Stimulated activated CD4-positive, alpha-beta T cell treated with anti-CD3 and anti-CD28 coated beads, Interleukin-1b, Interleukin-23, amount 100 ng/mL, for 1 hour (primary cell): ENCODE data around the gene SNX7.

Source experiments
- DNase-seq, 2 donors: peaks; one replicate each; pipeline ENCODE4 v3.0.0-alpha.2; 2020; ENCODE audit warnings: low read depth in 2 of 2

Gene SNX7

DNA sequence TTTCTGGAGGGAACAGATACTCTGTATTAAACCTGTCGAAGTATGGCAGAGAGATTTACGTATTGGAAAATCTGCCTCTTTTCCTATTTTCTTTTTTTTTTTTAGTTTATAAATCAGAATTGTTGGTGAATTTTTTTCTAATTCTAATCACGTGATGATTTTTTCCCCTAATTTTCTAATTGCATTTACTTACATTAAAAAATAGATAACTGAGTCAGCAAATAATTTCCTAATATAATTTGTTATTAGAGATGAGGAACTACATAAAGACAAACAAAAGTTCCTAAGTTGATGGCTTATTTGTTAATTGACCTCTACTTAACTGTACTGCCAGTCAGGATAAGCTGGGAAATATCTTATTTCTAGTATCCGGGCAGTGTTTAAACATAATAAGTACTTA, 34.6 kb downstream of the SNX7 start:
- no peak for DNase-seq

DNA sequence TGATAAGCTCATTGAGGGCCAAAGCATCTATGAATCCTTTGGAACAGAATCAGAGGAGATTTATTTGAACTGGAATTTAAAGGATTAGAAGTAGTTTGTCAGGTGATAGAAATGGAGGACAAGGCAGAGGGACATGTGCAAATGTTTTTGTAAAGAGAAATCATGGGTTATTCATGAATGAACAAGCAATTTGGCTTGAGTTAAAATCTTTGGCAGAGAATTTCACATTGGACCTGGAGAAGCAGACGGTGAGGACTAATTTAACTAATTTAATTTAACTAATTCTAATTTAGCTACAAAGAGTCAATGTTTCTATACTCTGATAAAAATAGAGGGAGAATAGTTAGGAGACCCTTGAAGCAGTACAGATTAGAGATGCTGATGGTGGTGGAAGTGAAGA, 36.3 kb downstream of the SNX7 start:
- no peak for DNase-seq

DNA sequence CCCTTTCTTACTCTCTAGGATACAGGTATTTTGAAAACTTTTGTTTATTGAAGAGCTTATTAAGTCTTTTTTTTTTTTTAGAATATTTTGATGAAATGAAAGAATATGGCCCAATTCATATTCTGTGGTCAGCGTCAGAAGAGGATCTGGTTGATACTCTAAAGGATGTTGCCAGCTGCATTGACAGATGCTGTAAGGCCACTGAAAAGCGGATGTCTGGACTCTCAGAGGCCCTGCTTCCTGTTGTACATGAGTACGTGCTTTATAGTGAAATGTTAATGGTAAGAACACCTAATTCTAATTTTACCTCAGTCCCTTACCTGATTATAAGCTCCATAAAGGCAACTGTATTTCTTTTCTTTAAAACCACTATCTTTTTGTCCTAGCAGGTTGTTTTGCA, 37.1 kb downstream of the SNX7 start:
- DNase-seq = no peak

GRCh38 chr1:98700228-98700627, 38.7 kb downstream of the SNX7 start:
- no peak for DNase-seq

DNA sequence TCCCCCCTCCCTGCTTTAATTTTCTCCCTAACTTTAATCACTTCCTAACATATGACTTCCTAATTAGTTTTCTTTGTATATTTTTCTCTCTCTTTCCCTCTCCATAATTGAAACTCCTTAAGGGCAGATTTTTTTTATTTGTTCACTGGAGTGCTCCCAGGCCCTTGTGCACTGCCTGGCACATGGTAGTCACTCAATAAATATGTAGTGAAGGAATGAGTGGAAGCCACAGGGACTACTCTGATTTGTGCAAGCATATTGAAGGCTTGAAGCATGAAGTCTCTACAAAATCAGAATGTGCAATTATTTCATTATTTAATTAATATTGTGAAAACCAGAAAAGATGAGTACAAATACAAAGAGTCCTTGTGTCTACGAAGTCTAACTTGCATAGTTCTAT, 41.5 kb downstream of the SNX7 start:
- no peak for DNase-seq

DNA sequence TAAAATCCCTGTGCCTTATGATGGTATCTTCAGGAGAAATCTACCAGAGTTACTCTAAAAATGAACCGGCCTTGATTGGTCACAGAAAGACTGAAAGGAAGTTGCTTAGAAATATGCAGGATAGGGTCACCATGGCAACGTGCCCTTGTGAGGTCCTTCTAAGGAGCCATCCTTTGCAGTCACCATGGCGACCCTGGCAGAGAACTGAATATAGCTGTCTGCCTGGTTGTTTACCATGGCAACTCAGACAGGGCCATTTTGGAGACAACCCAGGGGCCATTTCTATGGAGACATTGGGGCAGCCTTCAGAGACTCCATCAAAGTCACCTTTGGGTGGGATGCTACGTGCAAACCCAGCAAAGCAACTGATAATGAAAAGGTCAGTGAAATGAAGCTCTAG, 43.0 kb downstream of the SNX7 start:
- no peak for DNase-seq

GRCh38 chr1:98704971-98705370, 43.5 kb downstream of the SNX7 start:
- DNase-seq = no peak

- no peak for DNase-seq
These were observed 44.1 kb downstream of the SNX7 start for GRCh38 chr1:98705591-98705990.

DNA sequence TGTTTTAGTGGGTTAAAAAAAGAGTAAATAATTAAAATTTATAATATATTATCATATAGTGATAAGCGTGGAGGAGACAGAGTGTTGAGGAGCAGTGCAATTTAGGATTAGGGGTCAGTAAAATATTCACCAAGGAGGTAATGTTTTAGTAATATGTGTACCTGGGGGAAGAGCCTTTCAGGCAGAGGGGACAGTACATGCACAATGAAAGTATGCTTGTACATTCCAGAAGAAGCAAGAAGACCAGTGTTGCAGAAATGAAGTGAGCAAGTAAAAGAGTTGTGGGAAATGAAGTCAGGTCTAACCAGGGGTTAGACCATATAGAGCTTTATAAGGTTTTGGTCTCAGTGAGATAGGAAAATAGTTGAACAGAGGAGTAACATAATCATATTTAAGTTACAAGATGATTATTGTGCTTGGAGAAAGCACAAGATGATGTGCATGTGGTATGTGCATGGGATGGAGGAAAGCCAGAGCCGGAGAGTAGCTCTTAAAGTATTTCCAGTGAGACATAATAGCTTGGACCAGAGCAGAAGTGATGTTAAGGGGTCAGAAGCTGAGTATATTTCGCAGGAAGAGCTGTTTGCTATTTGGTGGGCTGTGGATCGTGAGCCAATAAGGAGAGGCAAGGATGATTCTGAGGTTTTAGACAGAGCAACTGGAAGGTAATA, 44.8 kb downstream of the SNX7 start:
- DNase-seq = no peak

GRCh38 chr1:98707556-98707955, 46.0 kb downstream of the SNX7 start:
- no peak for DNase-seq

GRCh38 chr1:98709906-98710305, 48.4 kb downstream of the SNX7 start:
- no peak for DNase-seq

DNA sequence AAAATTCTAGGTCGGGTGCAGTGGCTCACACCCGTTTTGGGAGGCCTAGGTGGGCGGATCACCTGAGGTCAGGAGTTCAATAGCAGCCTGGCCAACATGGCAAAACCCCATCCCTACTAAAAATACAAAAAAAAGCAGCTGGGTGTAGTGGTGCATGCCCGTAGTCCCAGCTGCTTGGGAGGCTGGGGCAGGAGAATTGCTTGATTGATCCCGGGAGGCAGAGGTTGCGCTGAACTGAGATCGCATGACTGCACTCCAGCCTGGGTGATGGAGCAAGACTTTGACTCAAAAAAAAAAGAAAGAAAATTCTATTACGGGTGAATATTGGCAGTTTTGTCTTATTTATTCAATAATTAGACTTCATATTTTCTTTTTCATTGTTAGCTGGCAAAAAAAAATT, 62.1 kb downstream of the SNX7 start:
- DNase-seq = no peak

DNA sequence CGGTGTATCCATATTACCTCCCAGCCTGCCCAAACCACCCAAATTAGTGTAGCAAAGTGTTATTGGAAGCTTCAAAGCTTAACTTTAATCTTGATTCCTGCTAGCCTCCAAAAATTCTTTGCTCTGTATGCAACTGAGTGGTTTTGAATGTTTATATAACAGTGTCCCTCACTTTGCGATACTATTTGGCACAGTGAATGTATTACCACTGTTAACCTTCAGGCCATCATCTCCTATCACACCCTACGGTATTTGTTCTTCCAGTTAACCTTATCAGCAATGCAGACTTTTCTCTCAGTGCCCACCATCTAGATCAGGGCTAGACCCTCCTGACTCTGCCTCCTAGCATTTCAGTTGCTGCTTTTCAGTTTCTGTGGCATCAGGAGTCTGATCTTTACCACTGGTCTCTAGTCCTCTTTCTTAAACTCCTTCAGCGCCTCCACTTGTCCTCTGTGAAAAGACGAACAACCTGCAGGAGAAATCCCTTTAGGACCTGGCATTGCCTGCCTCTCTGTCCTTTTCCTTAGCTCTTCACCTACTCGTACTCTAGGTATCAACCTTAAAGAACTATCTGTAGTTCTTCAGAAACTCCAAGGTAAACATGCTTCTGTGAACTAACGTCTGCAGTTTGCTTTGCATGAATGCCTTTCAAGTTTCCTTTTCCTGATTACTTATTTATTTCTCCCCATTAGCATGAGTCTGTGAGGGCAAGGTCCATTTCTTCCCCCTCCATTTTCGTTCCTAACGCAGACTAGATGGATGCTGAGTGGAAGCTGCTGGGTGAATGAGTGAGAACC, 71.7 kb downstream of the SNX7 start:
- DNase-seq = no peak

- DNase-seq = no peak
These were observed 72.2 kb downstream of the SNX7 start for GRCh38 chr1:98733782-98734112.

DNA sequence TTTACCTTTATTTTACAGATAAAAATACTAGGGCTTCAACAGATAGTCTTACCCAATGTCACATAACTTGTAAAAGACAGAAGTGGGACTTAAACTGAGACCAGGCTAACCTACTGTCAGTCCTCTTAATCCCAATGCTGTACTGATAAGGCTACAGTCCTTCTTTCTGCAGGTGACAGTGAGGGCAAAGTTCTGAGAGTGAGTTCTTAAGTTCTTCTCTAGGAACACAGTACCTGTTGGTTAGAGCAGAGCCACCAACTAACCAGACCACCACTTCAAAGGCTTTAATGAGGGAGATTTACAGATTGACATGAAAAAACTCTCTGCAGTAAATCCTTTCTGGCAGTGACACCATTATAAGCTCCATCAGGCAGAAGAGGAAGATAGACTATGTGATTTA, 74.2 kb downstream of the SNX7 start:
- DNase-seq = no peak

DNA sequence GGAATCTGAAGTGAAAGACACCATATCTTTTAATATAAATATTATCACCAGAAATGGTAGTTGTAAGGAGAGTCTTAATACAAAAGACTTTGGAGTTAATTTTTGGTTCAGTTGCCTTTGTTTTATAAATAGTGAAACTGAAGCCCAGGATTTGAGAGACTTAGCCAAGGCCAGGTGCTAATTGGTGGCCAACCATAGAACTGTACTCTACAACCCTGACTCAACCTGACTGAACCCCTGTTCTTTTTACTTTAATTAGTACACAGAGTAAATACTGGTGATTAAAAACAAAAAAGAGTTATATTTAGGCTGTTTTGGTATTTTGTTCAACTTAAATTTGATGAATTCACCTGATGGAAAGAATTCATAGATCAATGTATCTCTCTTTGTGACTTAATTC, 76.3 kb downstream of the SNX7 start:
- DNase-seq = no peak

- DNase-seq = no peak
These were observed 78.2 kb downstream of the SNX7 start for GRCh38 chr1:98739762-98740161.

DNA sequence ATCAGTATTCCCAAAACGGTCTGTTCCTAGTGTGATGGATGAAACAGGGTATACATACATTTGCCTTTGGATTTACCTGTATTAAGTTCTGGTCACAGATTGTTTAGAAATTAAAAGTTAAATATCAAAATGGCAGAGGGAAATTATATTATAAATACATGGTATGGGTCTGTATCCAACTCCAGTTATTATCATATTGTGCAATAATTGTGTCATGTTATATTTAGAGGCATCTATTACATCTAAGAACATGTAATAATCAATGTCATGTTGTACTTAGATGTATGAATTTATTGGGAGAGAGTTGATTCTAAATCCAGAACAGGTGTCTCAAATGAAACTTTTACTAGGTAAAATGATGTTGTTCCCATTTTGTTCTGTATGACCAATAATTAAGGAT, 79.6 kb downstream of the SNX7 start:
- no peak for DNase-seq

GRCh38 chr1:98749152-98749756, 87.7 kb downstream of the SNX7 start:
- DNase-seq = no peak

DNA sequence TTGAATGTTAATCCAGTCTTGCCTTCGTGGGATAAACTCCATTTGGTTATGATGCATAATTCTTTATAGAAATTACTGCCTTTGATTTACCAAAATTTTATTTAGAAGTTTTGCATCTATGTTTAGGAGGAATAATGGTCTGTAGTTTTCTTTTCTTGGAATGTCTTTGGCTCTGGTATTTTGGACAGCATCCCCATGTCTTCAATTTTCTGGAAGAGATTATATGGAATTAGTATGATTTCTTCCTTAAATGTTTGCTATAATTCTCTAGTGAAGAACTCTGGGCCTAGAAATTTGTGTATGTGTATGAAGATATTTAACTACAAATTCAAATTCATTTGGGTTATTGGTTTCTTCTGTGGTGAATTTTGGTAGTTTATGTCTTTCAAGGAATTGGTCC, 92.7 kb downstream of the SNX7 start:
- DNase-seq = no peak

DNA sequence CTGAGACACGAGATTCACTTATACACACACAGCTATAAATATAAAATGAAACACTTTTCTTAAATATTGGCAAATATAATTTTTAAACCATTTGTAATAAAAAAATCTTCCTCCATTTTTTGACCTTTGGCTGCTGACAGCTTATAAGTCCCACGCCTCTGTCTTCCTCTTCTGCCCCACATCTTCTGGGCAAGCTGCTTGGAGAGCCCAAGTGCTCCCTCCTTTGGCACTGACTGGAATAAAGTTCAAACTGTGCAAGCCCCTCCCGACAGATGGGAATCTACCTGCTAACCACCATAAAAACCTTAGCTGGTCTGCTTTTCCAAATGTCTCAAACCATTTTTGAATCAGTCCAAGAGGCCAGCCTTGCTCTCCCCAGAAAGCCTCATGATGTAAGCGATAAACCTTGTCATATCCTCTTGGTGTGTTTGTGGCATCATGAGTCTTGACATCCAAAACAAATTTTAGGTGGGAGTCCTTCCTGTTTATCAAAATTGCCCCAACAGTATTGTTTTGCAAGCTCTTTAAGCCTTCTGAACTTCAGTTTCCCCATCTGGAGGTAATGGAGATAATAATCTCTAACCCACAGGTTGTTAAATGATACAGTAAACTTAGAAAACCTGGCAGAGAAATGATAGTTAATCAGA, 99.8 kb downstream of the SNX7 start:
- no peak for DNase-seq

GRCh38 chr1:98763488-98764150, 102.1 kb downstream of the SNX7 start:
- DNase-seq = no peak
